B cell (primary cell): Measurements from ENCODE around the gene PLEKHA8. TPM values are rescaled to one million over a fixed set of nuclear protein-coding genes. Genes with fewer than 3 reads are reported as not detected.

ENCODE experiments used
- ATAC-seq: fragments of 200-7000 bp; cut with Tn5 transposase; one replicate; pipeline ENCODE4 v1.10.0; 2021; ENCODE audit warnings: low read depth, mild to moderate bottlenecking, moderate number of reproducible peaks, moderate library complexity
- CTCF ChIA-PET: fragments of 350-600 bp; sonication (Branson Sonifier 250); formaldehyde crosslinking; loops from one replicate; lab custom pipeline; 2021; ENCODE audit warnings: antibody characterized with exemption, inconsistent platforms; lab: Charles Lee
- POLR2A ChIA-PET: fragments of 350-600 bp; sonication (Branson Sonifier 250); formaldehyde crosslinking; loops from one replicate; lab custom pipeline; 2021; ENCODE audit warnings: antibody characterized with exemption; lab: Charles Lee
- DNase-seq: peaks from one replicate; pipeline ENCODE4 v3.0.0; 2013
- H2AFZ ChIP-seq: 2 replicates; pipeline ENCODE4 v1.6.1; 2012; ENCODE audit warnings: mild to moderate bottlenecking, low read depth, low read length; ENCODE audit not compliant: insufficient read depth, poor library complexity, severe bottlenecking
- H3K27ac ChIP-seq, 2 donors: 1 replicate in 1 of 2; 2 replicates in 1 of 2; pipeline ENCODE4 v1.5.1; 2012 to 2013; ENCODE audit warnings: low read length in 2 of 2, mild to moderate bottlenecking in 2 of 2, moderate library complexity in 1 of 2
- H3K27me3 ChIP-seq, 4 experiments: fragments of 200-600 bp in 1 of 4; sonication (generic) in 1 of 4; replicated peaks in 1 of 4; 1 replicate in 2 of 4; 2 replicates in 2 of 4; pipeline versions ENCODE4 v1.6.1 to v1.7.0; 2013 to 2016; ENCODE audit warnings: low read length in 3 of 4, mild to moderate bottlenecking in 2 of 4, mixed read lengths in 1 of 4, moderate library complexity in 1 of 4; ENCODE audit not compliant: insufficient read depth in 4 of 4, control insufficient read depth in 3 of 4; ENCODE audit errors: control extremely low read depth in 1 of 4
- H3K36me3 ChIP-seq, 2 experiments: replicated peaks in 1 of 2; 1 replicate in 1 of 2; 2 replicates in 1 of 2; pipeline versions ENCODE4 v1.6.1 to v1.7.1; 2013; ENCODE audit warnings: low read length in 1 of 2; ENCODE audit not compliant: insufficient read depth in 2 of 2, control insufficient read depth in 1 of 2; ENCODE audit errors: control extremely low read depth in 1 of 2, extremely low read depth in 1 of 2
- H3K4me1 ChIP-seq, 2 donors: fragments of 200-600 bp in 1 of 2; sonication (generic) in 1 of 2; 1 replicate in 1 of 2; 2 replicates in 1 of 2; pipeline versions ENCODE4 v1.5.1 to v1.6.1; 2013 to 2017; ENCODE audit warnings: low read length in 2 of 2; ENCODE audit not compliant: control insufficient read depth in 2 of 2, insufficient read depth in 2 of 2
- H3K4me2 ChIP-seq: replicated peaks from 2 replicates; pipeline ENCODE3; 2012; ENCODE audit warnings: mild to moderate bottlenecking, low read depth, low read length; ENCODE audit not compliant: poor library complexity, severe bottlenecking
- H3K4me3 ChIP-seq, 5 experiments: fragments of 200-600 bp in 1 of 5; sonication (generic) in 1 of 5; 1 replicate in 3 of 5; 2 replicates in 2 of 5; pipeline versions ENCODE4 v1.5.1 to v1.7.0; 2011 to 2016; ENCODE audit warnings: low read length in 4 of 5, mild to moderate bottlenecking in 4 of 5, low read depth in 2 of 5, control low read depth in 1 of 5, moderate library complexity in 1 of 5; ENCODE audit not compliant: insufficient read depth in 1 of 5; ENCODE audit errors: control extremely low read depth in 1 of 5, extremely low read depth in 1 of 5
- H3K79me2 ChIP-seq: fragments of 200-600 bp; sonication (generic); one replicate; pipeline ENCODE4 v1.6.0; 2016; ENCODE audit warnings: low read length; ENCODE audit not compliant: control insufficient read depth, insufficient read depth
- H3K9ac ChIP-seq: fragments of 200-600 bp; sonication (generic); 2 replicates; pipeline ENCODE4 v1.6.1; 2017; ENCODE audit warnings: mild to moderate bottlenecking, low read length, moderate library complexity
- H3K9me3 ChIP-seq, 3 donors: one replicate each; pipeline versions ENCODE4 v1.6.1 to v1.7.1; 2013; ENCODE audit warnings: low read length in 2 of 3; ENCODE audit not compliant: control insufficient read depth in 2 of 3, insufficient read depth in 1 of 3; ENCODE audit errors: control extremely low read depth in 1 of 3
- H4K20me1 ChIP-seq: 2 replicates; pipeline ENCODE4 v1.6.0; 2012; ENCODE audit warnings: mild to moderate bottlenecking, low read length; ENCODE audit not compliant: insufficient read depth, control insufficient read depth, poor library complexity, severe bottlenecking
- H3K27ac Mint-ChIP-seq: one replicate; pipeline ENCODE4 v1.8.0; 2021; ENCODE audit warnings: mixed read lengths
- H3K27me3 Mint-ChIP-seq: one replicate; pipeline ENCODE4 v1.8.0; 2021; ENCODE audit warnings: mixed read lengths
- H3K4me1 Mint-ChIP-seq: one replicate; pipeline ENCODE4 v1.8.0; 2021; ENCODE audit warnings: mixed read lengths
- H3K4me3 Mint-ChIP-seq: one replicate; pipeline ENCODE4 v1.8.0; 2021; ENCODE audit warnings: mixed read lengths
- H3K9me3 Mint-ChIP-seq: one replicate; pipeline ENCODE4 v1.8.0; 2022; ENCODE audit warnings: mixed read lengths; ENCODE audit not compliant: insufficient read depth
- EZH2 ChIP-seq: IDR thresholded peaks from 2 replicates; pipeline ENCODE4 v1.6.1; 2012; ENCODE audit warnings: borderline replicate concordance, low read depth, mild to moderate bottlenecking, moderate library complexity, low read length; ENCODE audit not compliant: insufficient read depth, poor library complexity, severe bottlenecking
- WGBS: methylation state at CpG from one replicate; pipeline ENCODE4 v1.1.5; 2013; ENCODE audit warnings: missing lambda C conversion rate; ENCODE audit not compliant: insufficient coverage; 5-methylcytosine and 5-hydroxymethylcytosine counted together
- intact Hi-C: fragments of 100-400 bp; cut with micrococcal nuclease; formaldehyde crosslinking; loops from one replicate; pipeline ENCODE4 v1.10.0; 2022
- polyA plus RNA-seq: library from polyadenylated mRNA; depleted of rRNA; stranded (reverse); fragments of >200 nt; gene quantifications from 2 replicates; pipeline ENCODE4 v1.2.3, GENCODE V29; 2012
- total RNA-seq, 2 donors: library from RNA; stranded (reverse); fragments of 120-200 nt in 1 of 2; gene quantifications; 1 replicate in 1 of 2; 2 replicates in 1 of 2; pipeline versions ENCODE4 v1.2.3 to v1.2.4, GENCODE V29; 2013 to 2022
- TF ChIP-seq, protein P1 (sequence below): fragments of 200-600 bp; IDR thresholded peaks from one replicate; pipeline ENCODE4 v1.8.0; 2022; ENCODE audit warnings: antibody characterized with exemption, mild to moderate bottlenecking

PLEKHA8 gene
- total and polyA plus RNA-seq, 2 donors (not counting 1 experiment from before 2014, with no cell fraction given) = 1.7 to 10.5 TPM

- H3K9me3 ChIP-seq = no peaks in the 10 kb centered on the region
- ChIA-PET POLR2A (interaction anchor here (2.9 kb wide), 1 partner anchor 37 kb away, joined by 17 read pairs; the partner anchor contains the start of gene SCRN1), CTCF (interaction anchor here (1.0 to 3.0 kb wide), 4 partner anchors 36 to 148 kb away, joined by 3 to 23 read pairs (median 5); no protein-coding TSS in a partner anchor)
- peaks cover 6% of the 10 kb centered on the region for H3K79me2 ChIP-seq
- H2AFZ ChIP-seq = peak within 1 kb of the TSS; percentile 98
- peaks cover 20 to 27% of the 10 kb centered on the region in 2 donors for H3K4me1 ChIP-seq
- no peaks in the 10 kb centered on the region for H3K27me3 Mint-ChIP-seq
- H3K4me2 ChIP-seq = peak within 1 kb of the TSS; percentile 90
- peak within 1 kb of the TSS; percentile 84 to 97 (median 90) for H3K4me3 ChIP-seq
- H3K27me3 ChIP-seq = no peaks in the 10 kb centered on the region
- ATAC-seq = peak; percentile 76
- peaks cover 30% of the 10 kb centered on the region for H3K4me1 Mint-ChIP-seq
- H3K9me3 Mint-ChIP-seq = no peaks in the 10 kb centered on the region
- no peaks in the 10 kb centered on the region for H3K36me3 ChIP-seq
- TF ChIP-seq EZH2 = no peak
- TF ChIP-seq, protein P1, sequence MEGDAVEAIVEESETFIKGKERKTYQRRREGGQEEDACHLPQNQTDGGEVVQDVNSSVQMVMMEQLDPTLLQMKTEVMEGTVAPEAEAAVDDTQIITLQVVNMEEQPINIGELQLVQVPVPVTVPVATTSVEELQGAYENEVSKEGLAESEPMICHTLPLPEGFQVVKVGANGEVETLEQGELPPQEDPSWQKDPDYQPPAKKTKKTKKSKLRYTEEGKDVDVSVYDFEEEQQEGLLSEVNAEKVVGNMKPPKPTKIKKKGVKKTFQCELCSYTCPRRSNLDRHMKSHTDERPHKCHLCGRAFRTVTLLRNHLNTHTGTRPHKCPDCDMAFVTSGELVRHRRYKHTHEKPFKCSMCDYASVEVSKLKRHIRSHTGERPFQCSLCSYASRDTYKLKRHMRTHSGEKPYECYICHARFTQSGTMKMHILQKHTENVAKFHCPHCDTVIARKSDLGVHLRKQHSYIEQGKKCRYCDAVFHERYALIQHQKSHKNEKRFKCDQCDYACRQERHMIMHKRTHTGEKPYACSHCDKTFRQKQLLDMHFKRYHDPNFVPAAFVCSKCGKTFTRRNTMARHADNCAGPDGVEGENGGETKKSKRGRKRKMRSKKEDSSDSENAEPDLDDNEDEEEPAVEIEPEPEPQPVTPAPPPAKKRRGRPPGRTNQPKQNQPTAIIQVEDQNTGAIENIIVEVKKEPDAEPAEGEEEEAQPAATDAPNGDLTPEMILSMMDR = no peak
- H4K20me1 ChIP-seq = no peaks in the 10 kb centered on the region
- peak within 1 kb of the TSS; percentile 77 to 84 for H3K27ac ChIP-seq
- intact Hi-C loops = loop anchor here (1.0 to 10.0 kb wide), 8 partner anchors 36 to 568 kb away; partner anchors contain the start of genes GARS1, NOD1, SCRN1 and ZNRF2
- H3K27ac Mint-ChIP-seq = peak within 1 kb of the TSS; percentile 95
- peak; percentile 94 for DNase-seq
- under 1% methylated on average over 32 of the region's 35 CpGs for WGBS
- H3K9ac ChIP-seq = peak within 1 kb of the TSS; percentile 86
- H3K4me3 Mint-ChIP-seq = peak within 1 kb of the TSS; percentile 90
Observed at GRCh38 chr7:30026229-30027064, 1.8 kb upstream of the PLEKHA8 start, which contains the start of gene FKBP14. Gene FKBP14, minus strand, starts transcription at chr7:30026702. Its CDS starts 194 bp downstream, at chr7:30026508.
